ENCODE data around the gene DNER. TPM values are rescaled to one million over a fixed set of nuclear protein-coding genes. Genes with fewer than 3 reads are reported as not detected.

Gene DNER
- total RNA-seq, 1 donor from 2014 or later: 0.14 TPM

- H3K4me1 ChIP-seq: no peaks in the 10 kb centered on the region
- H3K9me3 ChIP-seq: no peaks in the 10 kb centered on the region
- DNase-seq: no peak
- H3K36me3 ChIP-seq: no peaks in the 10 kb centered on the region
- no peak overlapping the region for H3K4me3 ChIP-seq
- TF ChIP-seq CTCF (IDR thresholded peaks at IDR 0.05): no peak
- intact Hi-C loops (cut with DNase I): loop anchor here (10.0 kb wide), 1 partner anchor 159 kb away; no protein-coding TSS in a partner anchor
- no peak overlapping the region for H3K27ac ChIP-seq
- H3K27me3 ChIP-seq: no peaks in the 10 kb centered on the region
- no peak for ATAC-seq
Measured at GRCh38 chr2:229425598-229425997, 288.8 kb downstream of the DNER start.

GRCh38 chr2:229422063-229422462 is 292.3 kb downstream of the DNER start:
- no peak for ATAC-seq
- H3K4me3 ChIP-seq: no peak overlapping the region
- TF ChIP-seq CTCF (IDR thresholded peaks at IDR 0.05): no peak
- intact Hi-C loops (cut with DNase I): loop anchor here (10.0 kb wide), 1 partner anchor 163 kb away; no protein-coding TSS in a partner anchor
- H3K36me3 ChIP-seq: no peaks in the 10 kb centered on the region
- peaks cover 5% of the 10 kb centered on the region for H3K4me1 ChIP-seq
- no peak for DNase-seq
- H3K9me3 ChIP-seq: no peaks in the 10 kb centered on the region
- no peaks in the 10 kb centered on the region for H3K27me3 ChIP-seq
- H3K27ac ChIP-seq: no peak overlapping the region

DNA sequence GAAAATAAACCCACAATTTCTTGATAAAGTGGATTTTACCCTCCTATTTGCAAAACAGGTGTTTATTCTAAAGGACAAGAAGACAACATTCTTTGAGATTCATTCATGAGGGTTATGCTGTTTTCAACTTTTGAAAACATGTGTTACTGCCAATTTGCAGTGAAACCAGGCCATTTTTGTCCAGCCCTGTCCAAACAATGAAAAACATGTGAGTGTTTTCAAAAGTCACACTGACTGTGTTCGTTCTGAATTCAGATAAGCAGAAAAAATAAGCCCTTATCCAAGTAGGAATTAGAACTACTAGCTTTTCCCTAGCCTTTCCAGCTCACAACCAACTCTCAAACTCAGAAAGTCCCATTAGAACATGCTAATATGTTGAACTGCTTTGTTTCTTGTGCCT is 295.2 kb downstream of the DNER start:
- H3K27ac ChIP-seq: peak overlapping the region; percentile 47
- intact Hi-C loops (cut with DNase I): no loop called here
- TF ChIP-seq CTCF (IDR thresholded peaks at IDR 0.05): no peak

DNA sequence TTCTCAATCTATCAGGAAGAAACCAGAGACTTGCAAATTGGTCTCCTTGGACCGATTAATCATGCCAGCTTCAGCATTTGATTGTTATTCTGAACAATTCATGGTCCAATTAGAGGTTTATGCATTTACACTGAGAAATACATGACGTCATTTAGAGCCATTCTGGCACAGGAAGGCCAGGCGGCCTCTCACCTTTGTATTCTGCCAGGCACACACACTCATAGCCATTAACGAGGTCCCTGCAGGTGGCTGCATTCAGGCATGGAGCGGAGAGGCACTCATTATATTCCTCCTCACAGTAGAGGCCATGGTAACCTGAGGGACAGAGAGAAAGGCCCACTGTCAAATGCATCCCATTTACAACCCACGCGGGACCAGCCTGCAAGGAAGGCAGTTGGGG is 296.4 kb downstream of the DNER start:
- Histone ChIP-seq H3K27me3 (no peaks in the 10 kb centered on the region), H3K4me3 (no peak overlapping the region), H3K4me1 (peaks cover 11% of the 10 kb centered on the region), H3K27ac (no peak overlapping the region), H3K9me3 (no peaks in the 10 kb centered on the region), H3K36me3 (no peaks in the 10 kb centered on the region)
- DNase-seq (no peak), ATAC-seq (no peak)
- no peak for TF ChIP-seq CTCF (IDR thresholded peaks at IDR 0.05)
- intact Hi-C loops (cut with DNase I): no loop called here

More for the DNA sequence above, 295.2 kb downstream of the DNER start:
- no peak for DNase-seq
- Histone ChIP-seq H3K4me1 (peaks cover 11% of the 10 kb centered on the region), H3K27me3 (no peaks in the 10 kb centered on the region), H3K9me3 (no peaks in the 10 kb centered on the region), H3K4me3 (no peak overlapping the region), H3K36me3 (no peaks in the 10 kb centered on the region)
- ATAC-seq: no peak

DNA sequence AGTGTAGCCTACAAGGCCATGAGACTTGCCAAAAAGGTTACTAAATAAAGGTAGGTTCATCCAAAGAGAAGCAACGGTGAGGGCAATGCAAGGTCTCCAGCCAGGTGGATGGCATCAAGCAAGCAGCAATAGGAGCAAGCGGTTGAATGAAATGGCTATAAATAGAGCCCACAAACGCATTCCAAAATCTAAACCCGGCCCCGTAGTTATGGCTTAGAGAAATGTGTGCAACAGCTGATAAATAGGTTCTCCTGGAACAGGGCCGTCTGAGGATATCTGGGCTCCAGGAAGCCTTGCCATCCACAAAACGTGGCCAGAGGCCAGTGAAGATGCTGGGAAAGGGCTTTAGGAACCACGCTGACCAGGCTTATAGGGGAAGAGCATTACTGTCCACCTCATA is 297.2 kb downstream of the DNER start:
- H3K36me3 ChIP-seq: no peaks in the 10 kb centered on the region
- no peaks in the 10 kb centered on the region for H3K27me3 ChIP-seq
- H3K4me1 ChIP-seq: peaks cover 11% of the 10 kb centered on the region
- no peaks in the 10 kb centered on the region for H3K9me3 ChIP-seq
- peak overlapping the region; percentile 78 for H3K27ac ChIP-seq
- intact Hi-C loops (cut with DNase I): no loop called here
- DNase-seq (no peak), ATAC-seq (no peak)
- TF ChIP-seq CTCF (IDR thresholded peaks at IDR 0.05): no peak
- no peak overlapping the region for H3K4me3 ChIP-seq

DNA sequence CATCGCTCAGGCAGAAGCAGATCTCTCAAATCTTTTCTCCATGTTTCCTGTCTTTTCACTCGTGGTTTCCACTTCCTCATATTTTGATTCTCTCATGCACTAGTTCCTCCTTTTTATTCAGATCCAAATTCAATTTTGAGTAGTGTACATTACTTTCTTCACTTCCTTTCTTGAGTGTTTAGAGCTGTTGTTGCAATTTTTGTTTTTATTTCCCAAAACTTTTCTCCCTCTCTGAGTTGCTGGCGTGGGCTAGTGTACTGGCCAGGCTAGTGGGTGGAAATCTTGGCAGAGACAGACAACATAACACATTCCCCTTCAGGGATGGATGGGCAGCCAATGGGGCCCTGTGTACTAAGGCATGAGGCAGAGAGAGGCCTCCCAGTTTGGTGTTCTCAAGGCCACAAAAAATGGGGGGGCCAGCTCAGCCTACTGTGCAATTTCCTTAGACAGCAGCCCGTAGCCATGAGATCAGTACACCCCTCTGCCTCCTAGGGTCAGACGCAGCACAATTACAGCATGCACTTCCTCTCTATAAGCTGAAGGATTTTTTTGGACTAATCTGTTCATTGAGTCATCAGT is 298.1 kb downstream of the DNER start:
- TF ChIP-seq CTCF (IDR thresholded peaks at IDR 0.05): no peak

More for the DNA sequence above, 298.1 kb downstream of the DNER start:
- Histone ChIP-seq H3K4me1 (peaks cover 11% of the 10 kb centered on the region), H3K27ac (peak overlapping the region; percentile 78), H3K9me3 (no peaks in the 10 kb centered on the region), H3K36me3 (no peaks in the 10 kb centered on the region), H3K4me3 (no peak overlapping the region), H3K27me3 (no peaks in the 10 kb centered on the region)
- peak; percentile 95 for ATAC-seq
- peak; percentile 79 for DNase-seq
- intact Hi-C loops (cut with DNase I): no loop called here
